Pons (tissue), 1 donor: ENCODE results near the gene OTUD6A.
"Not testable (repeated sequence)": the region's sequence is repeated elsewhere in the genome, so short reads cannot be mapped to it uniquely, and the experiment has no call there.

Experiments used
- DNase-seq: peaks from one replicate; pipeline ENCODE4 v3.0.0-alpha.2; 2016; ENCODE audit warnings: low spot score

The OTUD6A gene

DNA sequence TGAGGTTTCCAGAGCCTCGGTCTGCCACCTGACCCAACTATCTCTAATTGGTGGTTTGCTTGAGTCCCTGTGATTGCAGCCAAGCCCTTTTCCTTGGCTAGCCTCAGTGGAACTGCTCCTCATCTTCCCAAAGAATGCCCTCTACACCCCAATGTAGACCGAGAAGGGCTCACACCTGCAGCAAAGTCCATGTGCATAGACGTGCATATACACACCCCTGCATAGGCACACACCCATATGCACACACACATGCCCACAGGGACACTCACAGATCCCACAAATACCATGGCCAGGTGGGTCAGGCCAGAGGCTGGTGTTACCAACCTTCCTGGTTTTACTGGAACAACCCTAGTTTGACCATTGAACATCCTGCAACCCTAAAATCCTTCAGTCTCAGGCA, 12.9 kb upstream of the OTUD6A start:
- no peak for DNase-seq

GRCh38 chrX:70049925-70050324, 12.3 kb upstream of the OTUD6A start, which contains the start of gene AWAT2:
Gene AWAT2, minus strand, starts transcription at chrX:70049938. Its CDS starts 6 bp downstream, at chrX:70049932.
- DNase-seq, result no peak

DNA sequence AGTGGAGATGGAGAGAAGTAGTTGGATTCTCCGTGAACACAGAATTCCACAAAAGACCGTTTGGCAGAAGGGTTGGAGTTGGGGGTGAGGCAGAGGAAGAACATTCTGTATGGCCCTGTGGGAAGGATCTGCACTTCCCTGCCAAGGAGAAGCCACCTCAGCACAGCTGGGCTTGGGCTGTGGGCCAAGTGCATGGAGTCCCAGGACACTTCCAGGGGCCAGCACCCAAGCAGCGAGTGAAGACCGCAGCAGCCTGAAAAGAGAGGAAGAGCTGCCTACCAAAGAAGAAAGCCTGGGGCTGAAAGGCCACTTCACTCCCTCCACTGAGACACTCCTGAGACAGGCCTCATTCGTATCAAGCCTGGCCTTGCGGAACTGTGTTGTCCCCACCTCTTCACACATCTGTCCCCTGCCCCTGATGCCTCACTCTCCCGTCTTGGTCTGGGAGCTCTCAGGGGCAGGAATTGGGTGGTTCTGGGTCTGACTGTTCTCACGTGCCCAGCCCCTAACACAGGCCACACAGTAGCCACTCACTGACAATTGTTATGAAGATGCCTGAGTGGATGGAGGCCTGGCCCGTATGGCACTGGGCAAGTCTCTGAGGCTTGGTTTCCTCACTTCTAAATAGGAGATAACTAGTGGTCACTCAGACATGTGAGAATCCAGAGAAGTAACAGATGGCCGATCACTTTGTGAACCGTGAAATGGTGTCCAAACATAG, 9.2 kb upstream of the OTUD6A start:
- DNase-seq, result no peak

DNA sequence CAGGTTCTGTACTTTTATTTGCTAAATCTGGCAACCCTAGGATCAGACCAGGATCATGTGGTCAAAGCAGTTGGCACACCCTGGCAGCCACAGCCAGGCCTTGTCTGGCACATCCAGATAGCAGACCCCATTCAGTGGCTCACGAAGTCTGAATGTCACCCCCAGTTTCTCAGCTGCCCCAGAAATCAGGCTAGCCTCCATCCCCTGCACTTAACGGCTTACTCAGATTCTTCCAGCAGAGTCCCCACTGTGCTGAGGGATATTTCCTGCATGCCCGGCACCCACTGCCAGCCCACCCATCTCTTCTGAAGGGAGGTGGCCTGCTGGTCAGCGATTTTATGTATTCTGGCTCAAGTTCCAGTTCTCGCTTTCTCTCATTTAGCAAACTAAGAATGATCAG, 7.9 kb upstream of the OTUD6A start:
- no peak for DNase-seq

DNA sequence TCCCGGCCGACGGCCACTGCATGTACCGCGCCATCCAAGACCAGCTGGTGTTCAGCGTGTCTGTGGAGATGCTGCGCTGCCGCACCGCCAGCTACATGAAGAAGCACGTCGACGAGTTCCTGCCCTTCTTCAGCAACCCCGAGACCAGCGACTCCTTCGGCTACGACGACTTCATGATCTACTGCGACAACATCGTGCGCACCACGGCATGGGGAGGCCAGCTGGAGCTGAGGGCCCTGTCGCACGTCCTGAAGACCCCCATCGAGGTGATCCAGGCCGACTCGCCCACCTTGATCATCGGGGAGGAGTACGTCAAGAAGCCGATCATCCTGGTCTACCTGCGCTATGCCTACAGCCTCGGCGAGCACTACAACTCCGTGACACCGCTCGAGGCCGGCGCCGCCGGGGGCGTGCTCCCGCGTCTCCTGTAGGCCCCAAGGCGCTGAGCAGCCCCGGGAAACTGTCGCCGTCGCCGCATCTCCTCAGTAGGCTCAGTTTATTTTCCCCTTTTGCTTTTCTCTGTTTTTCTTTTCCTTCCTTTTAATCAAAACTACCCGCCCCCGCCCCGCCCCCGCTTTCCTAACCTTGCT, 799 bp downstream of the OTUD6A start:
- no peak for DNase-seq

GRCh38 chrX:70066646-70067045, 4.4 kb downstream of the OTUD6A start:
- DNase-seq, result no peak

DNA sequence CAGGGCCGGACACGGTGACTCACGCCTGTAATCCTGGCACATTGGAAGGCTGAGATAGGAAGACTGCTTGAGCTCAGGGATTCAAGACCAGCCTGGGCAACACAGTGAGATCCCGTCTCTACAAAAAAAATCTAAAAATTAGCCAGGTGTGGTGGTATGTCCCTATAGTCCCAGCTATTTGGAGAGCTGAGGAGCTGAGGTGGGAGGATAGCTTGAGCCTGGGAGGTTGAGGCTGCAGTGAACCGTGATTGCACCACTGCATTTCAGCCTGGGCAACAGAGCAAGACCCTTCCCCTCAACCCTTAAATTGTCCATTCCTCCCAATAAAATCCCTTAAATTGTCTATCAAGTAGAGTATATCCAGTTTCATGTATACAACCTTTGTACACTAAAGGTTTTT, 17.0 kb downstream of the OTUD6A start:
- no peak for DNase-seq

GRCh38 chrX:70079870-70080269, 17.6 kb downstream of the OTUD6A start:
- DNase-seq, result no peak

DNA sequence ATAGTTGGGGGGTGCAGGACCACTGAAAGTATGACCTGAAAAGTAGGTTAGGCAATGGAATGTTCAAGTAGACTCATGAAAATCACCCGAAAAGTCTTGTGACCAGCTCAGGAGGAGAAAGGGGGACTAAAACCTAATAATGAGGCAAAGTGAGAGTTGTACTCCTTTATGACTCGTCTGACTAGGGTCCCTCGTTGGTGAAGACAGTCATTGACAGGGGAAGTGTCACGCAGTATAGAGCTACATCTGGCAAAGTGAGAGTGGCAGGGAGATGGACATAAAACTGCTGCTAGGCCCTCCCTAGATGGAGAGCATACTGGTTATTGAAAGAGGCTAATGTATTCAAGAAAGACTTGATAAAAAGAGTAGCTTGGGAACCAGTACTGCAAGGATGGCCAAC, 20.5 kb downstream of the OTUD6A start:
- DNase-seq, result no peak

- no peak for DNase-seq
Observed at GRCh38 chrX:70084592-70085240, 22.5 kb downstream of the OTUD6A start.

- no peak for DNase-seq
Observed at GRCh38 chrX:70087857-70088630, 25.8 kb downstream of the OTUD6A start.

GRCh38 chrX:70088751-70089150, 26.5 kb downstream of the OTUD6A start:
- no peak for DNase-seq

DNA sequence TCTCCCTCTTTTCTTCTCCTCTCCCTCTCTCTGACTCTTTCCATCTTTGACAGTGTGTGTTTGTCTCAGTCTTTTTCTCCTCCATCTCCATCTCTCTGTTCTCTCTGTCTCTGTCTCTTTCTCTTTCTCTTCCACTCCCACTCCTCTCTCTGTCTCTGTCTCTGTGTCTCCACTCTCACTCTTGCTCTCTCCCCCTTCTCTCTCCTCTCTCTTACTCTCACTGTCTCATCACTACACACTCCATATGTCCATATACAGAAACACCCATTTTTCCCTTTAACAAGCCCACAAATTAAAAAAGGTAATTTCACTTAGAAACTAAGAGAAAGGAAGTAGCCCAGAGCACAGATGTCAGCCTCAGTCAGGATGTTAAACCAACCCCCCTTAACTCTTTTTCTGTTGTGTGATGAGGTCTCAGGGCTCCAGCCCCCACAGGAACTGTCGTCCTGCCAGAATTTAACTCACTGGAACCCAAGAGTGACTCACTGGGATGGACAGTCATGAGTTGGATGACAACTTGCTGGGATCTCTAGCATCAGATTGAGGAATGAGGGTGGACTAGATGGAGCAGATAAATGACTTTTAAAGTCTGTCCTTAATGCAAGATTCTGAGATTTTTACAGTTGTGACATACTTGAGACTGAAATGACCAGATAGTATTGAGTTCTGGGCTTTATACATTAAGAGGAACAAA, 27.5 kb downstream of the OTUD6A start:
- DNase-seq, result no peak

DNA sequence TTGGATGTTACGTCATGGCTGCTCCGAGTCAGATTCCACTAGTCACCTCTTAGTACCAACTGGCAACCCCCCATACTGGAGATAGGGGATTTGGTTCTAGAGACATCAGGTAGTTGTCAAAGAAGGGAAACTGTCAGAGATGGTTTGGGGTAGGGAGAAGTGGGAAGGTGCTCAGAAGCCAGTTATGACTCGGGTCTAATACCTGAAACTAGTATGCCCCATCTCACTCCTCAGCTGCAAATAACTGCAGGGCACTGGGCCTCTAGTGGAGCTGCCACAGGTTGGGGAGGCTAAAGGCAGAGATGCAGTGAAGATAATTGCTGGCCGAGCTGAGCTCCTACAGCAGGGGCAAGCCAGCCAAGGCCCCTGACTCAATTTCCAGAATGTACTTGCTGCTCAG, 30.0 kb downstream of the OTUD6A start:
- DNase-seq, result no peak

DNA sequence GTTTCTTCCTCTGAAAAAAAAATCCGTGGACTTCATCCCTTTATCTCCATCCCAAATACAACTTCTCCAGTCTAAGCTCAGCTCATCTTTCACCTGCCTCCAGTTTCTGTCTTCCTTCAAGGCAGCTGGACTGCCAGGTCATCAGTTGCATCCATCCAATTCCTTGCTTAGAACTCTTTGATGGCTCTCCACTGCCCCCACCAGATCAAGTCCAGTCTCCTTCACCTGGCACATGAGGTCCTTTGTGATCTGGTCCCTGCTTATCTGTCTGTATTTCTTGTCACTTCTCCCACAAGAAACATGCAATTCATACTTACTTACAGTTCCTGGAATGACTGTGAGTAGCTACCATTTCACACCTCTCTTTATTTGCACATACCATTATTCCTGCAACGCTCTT, 33.8 kb downstream of the OTUD6A start:
- no peak for DNase-seq

GRCh38 chrX:70105229-70105628, 43.0 kb downstream of the OTUD6A start:
- no peak for DNase-seq

DNA sequence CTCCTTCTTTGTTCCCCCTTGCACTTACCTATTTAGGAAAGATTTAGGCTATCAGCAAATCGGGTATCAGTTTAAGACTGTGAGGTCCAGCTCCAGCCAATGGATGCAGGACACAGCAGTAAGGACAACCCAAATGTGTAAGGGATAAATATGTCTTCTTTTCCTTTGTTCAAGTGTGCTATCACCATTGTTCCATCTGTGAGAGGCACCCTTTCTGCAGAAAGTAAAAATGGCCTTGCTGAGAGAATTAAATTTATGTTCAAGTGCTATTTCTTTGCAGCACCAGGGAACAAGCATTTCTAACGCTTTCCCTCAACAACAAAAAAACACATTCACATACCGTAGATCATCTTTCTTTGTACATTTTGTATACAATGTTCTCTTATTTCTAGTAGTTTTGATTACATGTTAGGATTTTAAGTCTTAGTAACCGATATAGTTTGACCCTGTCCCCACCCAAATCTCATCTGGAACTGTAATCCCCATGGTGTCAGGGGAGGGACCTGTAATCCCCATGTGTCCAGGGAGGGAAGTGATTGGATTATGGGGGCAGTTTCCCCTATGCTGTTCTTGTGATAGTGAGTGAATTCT, 49.3 kb downstream of the OTUD6A start:
- DNase-seq, result not testable (repeated sequence)
